Mucosa of stomach (tissue), 1 donor: ENCODE results near the gene KCNQ2.
A peak's percentile ranks its signal among the peaks of the same experiment; 100 is the strongest.
"Not testable (repeated sequence)": the region's sequence is repeated elsewhere in the genome, so short reads cannot be mapped to it uniquely, and the experiment has no call there.

Experiments
- H3K27me3 ChIP-seq: one replicate; pipeline ENCODE4 v1.7.0; 2013; ENCODE audit warnings: mild to moderate bottlenecking, low read length; ENCODE audit not compliant: control insufficient read depth, insufficient read depth
- H3K36me3 ChIP-seq: one replicate; pipeline ENCODE4 v1.7.0; 2013; ENCODE audit warnings: low read length; ENCODE audit not compliant: control insufficient read depth, insufficient read depth
- H3K4me1 ChIP-seq: one replicate; pipeline ENCODE4 v1.7.0; 2013; ENCODE audit warnings: mild to moderate bottlenecking, low read length; ENCODE audit not compliant: control insufficient read depth, insufficient read depth
- H3K4me3 ChIP-seq: one replicate; pipeline ENCODE4 v1.7.0; 2013; ENCODE audit warnings: low read length
- H3K9ac ChIP-seq: one replicate; pipeline ENCODE4 v1.7.0; 2013; ENCODE audit warnings: mild to moderate bottlenecking, low read length, moderate library complexity
- H3K9me3 ChIP-seq: one replicate; pipeline ENCODE4 v1.7.0; 2013; ENCODE audit warnings: mild to moderate bottlenecking, low read length, moderate library complexity; ENCODE audit not compliant: control insufficient read depth
- donor health status: Pancreatic carcinoma.

The KCNQ2 gene

DNA sequence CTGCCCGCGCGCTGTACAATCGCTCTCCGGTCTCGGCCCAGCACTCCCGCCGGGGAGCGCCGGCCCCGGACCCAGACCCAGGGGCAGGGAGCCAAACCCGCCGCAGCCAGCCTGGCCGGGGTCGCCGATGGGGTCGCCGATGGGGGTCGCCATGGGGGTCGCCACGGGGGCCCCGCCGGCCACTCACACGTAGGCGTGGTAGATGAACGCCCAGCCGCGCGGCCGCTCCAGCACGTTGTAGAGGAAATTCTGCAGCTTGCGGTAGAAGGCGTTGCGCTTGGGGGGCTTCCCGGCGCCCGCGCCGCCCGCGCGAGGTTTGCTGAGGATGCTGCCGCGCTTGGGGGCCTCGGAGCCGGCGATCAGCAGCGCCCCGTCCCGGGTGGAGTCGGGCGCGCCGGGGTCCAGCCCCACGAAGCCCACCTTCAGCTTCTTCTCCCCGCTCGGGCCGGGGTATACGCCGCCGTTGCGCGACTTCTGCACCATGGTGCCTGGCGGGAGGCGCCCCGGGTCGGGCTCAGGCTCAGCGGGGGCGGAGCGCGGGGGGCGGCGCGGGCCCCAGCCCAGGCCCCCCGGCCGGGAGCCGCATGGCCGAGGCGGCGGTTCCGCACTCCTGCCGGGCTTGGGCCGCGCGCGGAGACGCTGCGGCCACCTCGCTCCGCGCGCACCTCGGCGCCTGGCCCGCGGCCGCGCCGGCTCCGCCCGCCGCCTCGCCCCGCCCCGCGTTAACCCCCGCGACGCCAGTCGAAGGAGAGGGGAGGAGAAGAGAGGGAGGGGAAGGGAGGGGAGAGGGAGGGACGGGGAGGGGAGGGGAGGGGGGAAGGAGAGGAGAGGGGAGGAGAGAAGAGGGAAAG is at the start of gene KCNQ2:
Gene KCNQ2 (minus strand): TSS at position 675 of the 851 bp plus-strand sequence. CDS start 192 bp downstream, at position 483.
- Histone ChIP-seq H3K4me1 (no peaks in the 10 kb centered on the region), H3K27me3 (peaks cover 72% of the 10 kb centered on the region), H3K36me3 (no peaks in the 10 kb centered on the region), H3K9me3 (no peaks in the 10 kb centered on the region), H3K4me3 (no peak within 1 kb of the TSS), H3K9ac (no peak within 1 kb of the TSS)

GRCh38 chr20:63521602-63522001 is 49.1 kb upstream of the KCNQ2 start:
- no peaks in the 10 kb centered on the region for H3K27me3 ChIP-seq
- H3K4me3 ChIP-seq: peak overlapping the region; percentile 98
- peak overlapping the region; percentile 87 for H3K9ac ChIP-seq
- H3K9me3 ChIP-seq: no peaks in the 10 kb centered on the region
- H3K4me1 ChIP-seq: peaks cover 34% of the 10 kb centered on the region
- peaks cover 11% of the 10 kb centered on the region for H3K36me3 ChIP-seq

GRCh38 chr20:63520934-63521601 is 48.6 kb upstream of the KCNQ2 start:
- H3K4me3 ChIP-seq: peak overlapping the region; percentile 98
- H3K9ac ChIP-seq: peak overlapping the region; percentile 87
- peaks cover 11% of the 10 kb centered on the region for H3K36me3 ChIP-seq

GRCh38 chr20:63520504-63520933 is 48.1 kb upstream of the KCNQ2 start, which contains the start of gene PPDPF:
Gene PPDPF (plus strand): TSS chr20:63520765. CDS start chr20:63521309, 544 bp downstream.
- H3K4me1 ChIP-seq: peaks cover 29% of the 10 kb centered on the region

More at GRCh38 chr20:63520934-63521601, 48.6 kb upstream of the KCNQ2 start:
- Histone ChIP-seq H3K4me1 (peaks cover 32% of the 10 kb centered on the region), H3K9me3 (no peaks in the 10 kb centered on the region), H3K27me3 (no peaks in the 10 kb centered on the region)

DNA sequence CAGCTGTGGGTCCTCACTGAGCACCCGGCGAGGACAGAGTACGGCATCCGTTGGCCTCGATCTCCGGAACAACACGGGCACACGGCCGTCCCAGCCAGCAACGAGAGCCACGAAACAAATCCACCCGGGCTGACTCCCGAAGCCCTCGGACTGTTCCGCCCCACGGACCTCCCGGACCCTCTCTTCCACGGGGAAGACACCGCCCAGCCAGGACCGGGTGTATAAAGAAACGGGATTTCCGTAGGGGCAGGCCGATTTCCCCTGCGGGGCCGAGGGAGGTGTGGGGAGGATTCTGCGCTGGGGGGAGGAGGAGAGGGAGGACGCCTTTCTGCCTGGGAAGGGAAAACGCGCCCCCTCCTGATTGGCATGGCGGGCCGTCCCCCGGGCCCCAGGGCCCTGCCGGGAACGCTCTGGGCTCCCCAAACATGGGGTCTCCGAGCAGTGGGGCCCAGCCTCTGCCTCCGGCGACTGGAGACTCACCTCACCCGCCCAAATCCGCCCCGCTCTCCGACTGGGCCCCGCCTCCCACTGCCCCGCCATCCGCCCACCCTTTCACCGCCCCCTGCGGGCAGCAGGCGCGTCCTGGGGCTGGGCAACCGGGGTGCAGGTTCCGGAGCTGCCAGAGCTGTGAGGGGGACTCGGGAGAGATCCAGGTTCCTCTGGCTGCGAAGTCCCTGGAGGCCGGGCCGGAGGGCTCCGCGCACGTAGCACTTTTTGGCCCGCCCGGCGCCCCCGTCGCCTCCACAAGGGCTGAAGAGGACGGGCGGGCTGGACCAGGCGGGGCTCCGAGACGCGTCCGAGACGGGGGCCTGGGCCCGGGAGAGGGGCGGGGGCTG is 47.4 kb upstream of the KCNQ2 start:
- H3K9ac ChIP-seq: peak overlapping the region; percentile 66
- no peaks in the 10 kb centered on the region for H3K9me3 ChIP-seq
- peaks cover 11% of the 10 kb centered on the region for H3K36me3 ChIP-seq
- peak overlapping the region; percentile 31 for H3K4me3 ChIP-seq
- H3K4me1 ChIP-seq: peaks cover 29% of the 10 kb centered on the region
- no peaks in the 10 kb centered on the region for H3K27me3 ChIP-seq

More at GRCh38 chr20:63520504-63520933, 48.1 kb upstream of the KCNQ2 start, which contains the start of gene PPDPF:
- Histone ChIP-seq H3K36me3 (peaks cover 11% of the 10 kb centered on the region), H3K9me3 (no peaks in the 10 kb centered on the region), H3K4me3 (peak within 1 kb of the TSS; percentile 98), H3K9ac (peak within 1 kb of the TSS; percentile 87), H3K27me3 (no peaks in the 10 kb centered on the region)

GRCh38 chr20:63518946-63519667 is 46.7 kb upstream of the KCNQ2 start:
- Histone ChIP-seq H3K27me3 (no peaks in the 10 kb centered on the region), H3K4me3 (peak overlapping the region; percentile 31), H3K4me1 (peaks cover 29% of the 10 kb centered on the region), H3K36me3 (peaks cover 11% of the 10 kb centered on the region), H3K9ac (peak overlapping the region; percentile 66), H3K9me3 (no peaks in the 10 kb centered on the region)

- Histone ChIP-seq H3K4me1 (peaks cover 25% of the 10 kb centered on the region), H3K36me3 (peaks cover 11% of the 10 kb centered on the region), H3K4me3 (no peak overlapping the region), H3K9ac (no peak overlapping the region), H3K9me3 (no peaks in the 10 kb centered on the region), H3K27me3 (no peaks in the 10 kb centered on the region)
Measured at GRCh38 chr20:63518351-63518861, 46.0 kb upstream of the KCNQ2 start.

DNA sequence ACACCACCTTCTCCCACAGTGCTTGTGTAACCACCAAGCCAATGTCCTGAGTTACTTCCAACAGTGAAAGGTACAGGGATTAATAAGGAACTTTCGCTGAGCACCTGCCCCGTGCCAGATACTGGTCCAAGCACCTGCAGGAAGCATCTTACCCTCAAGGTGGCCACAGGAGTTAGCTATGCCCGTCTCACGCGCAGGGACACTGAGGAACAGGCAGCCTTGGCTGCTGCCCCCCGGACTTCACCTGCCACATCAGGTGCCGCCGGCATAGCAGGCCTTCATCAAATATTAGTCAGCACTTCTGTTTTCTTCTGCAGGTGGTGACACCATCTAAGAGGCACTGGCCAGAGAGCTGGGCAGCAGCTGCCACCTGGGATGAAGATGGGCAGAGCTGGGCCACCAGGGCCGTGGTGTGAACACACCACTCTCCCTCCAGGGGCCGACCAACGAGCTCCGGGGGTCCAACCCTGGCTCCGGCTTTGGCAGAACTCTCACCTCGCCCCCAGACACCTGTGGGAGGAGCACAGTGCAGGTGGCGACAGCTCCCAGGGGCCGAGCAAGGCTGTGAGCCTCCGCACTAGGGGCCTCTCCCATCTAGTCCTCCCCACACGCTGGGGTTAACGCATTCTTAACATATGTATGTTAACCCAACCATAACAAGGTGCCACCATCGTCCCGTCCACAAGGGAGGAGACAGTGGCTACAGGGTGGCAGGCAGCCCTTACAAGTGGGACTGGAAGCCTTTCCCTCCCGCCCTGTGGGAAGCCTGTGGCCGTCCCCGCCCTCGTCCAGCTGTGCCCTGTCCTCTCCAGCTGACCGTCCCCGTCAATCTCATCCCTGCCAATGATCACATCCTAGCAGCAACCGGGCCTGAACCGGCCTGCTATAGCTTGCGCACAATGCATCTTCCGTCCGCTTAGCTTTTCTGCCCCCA is 45.2 kb upstream of the KCNQ2 start:
- Histone ChIP-seq H3K4me1 (peaks cover 19% of the 10 kb centered on the region), H3K27me3 (no peaks in the 10 kb centered on the region), H3K9me3 (no peaks in the 10 kb centered on the region), H3K9ac (no peak overlapping the region), H3K36me3 (peaks cover 11% of the 10 kb centered on the region), H3K4me3 (no peak overlapping the region)

DNA sequence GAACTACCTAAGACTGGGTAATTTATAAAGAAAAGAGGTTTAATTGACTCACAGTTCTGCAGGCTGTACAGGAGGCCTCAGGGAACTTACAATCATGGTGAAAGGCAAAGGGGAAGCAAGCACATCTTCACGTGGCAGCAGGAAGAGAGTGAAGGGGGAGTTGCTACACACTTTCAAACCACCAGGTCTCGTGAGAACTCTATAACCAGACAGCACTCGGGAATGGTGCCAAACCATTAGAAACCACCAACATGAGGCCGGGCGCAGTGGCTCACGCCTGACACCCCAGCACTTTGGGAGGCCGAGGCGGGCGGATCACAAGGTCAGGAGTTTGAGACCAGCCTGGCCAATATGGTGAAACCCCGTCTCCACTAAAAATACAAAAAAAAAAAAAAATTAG is 42.1 kb upstream of the KCNQ2 start:
- not testable (repeated sequence) for H3K4me1 ChIP-seq, H3K9me3 ChIP-seq, H3K36me3 ChIP-seq, H3K27me3 ChIP-seq, H3K9ac ChIP-seq, H3K4me3 ChIP-seq

- H3K9ac ChIP-seq: no peak overlapping the region
- H3K27me3 ChIP-seq: peaks cover 4% of the 10 kb centered on the region
- H3K36me3 ChIP-seq: no peaks in the 10 kb centered on the region
- H3K4me1 ChIP-seq: no peaks in the 10 kb centered on the region
- H3K4me3 ChIP-seq: no peak overlapping the region
- H3K9me3 ChIP-seq: no peaks in the 10 kb centered on the region
Measured at GRCh38 chr20:63513207-63513606, 40.8 kb upstream of the KCNQ2 start.
